Measurements from ENCODE around the gene COL15A1.
A peak's percentile ranks its signal among the peaks of the same experiment; 100 is the strongest.
"Not testable (repeated sequence)": the region's sequence is repeated elsewhere in the genome, so short reads cannot be mapped to it uniquely, and the experiment has no call there.

COL15A1 gene

GRCh38 chr9:98994172-98995058, 50.7 kb downstream of the COL15A1 start:
- no peak for DNase-seq

GRCh38 chr9:98995059-98995671, 51.5 kb downstream of the COL15A1 start:
- no peak for DNase-seq

GRCh38 chr9:98995971-98996504, 52.3 kb downstream of the COL15A1 start:
- no peak for DNase-seq

- no peak for DNase-seq
Observed at GRCh38 chr9:98997604-98998003, 53.9 kb downstream of the COL15A1 start.

GRCh38 chr9:98998441-98999151, 54.9 kb downstream of the COL15A1 start:
- DNase-seq: peak; percentile 69

GRCh38 chr9:98999152-98999525, 55.4 kb downstream of the COL15A1 start:
- no peak for DNase-seq

- no peak for DNase-seq
Observed at GRCh38 chr9:99000476-99001395, 57.0 kb downstream of the COL15A1 start.

- DNase-seq: no peak
Observed at GRCh38 chr9:99001892-99002291, 58.2 kb downstream of the COL15A1 start.

- no peak for DNase-seq
Observed at GRCh38 chr9:99002706-99003105, 59.0 kb downstream of the COL15A1 start.

- no peak for DNase-seq
Observed at GRCh38 chr9:99003308-99003707, 59.6 kb downstream of the COL15A1 start.

GRCh38 chr9:99004115-99004514, 60.4 kb downstream of the COL15A1 start:
- DNase-seq: no peak

- no peak for DNase-seq
Observed at GRCh38 chr9:99004717-99005460, 61.2 kb downstream of the COL15A1 start.

- DNase-seq: no peak
Observed at GRCh38 chr9:99005651-99006050, 61.9 kb downstream of the COL15A1 start.

GRCh38 chr9:99006511-99006910, 62.8 kb downstream of the COL15A1 start:
- no peak for DNase-seq

- no peak for DNase-seq
Observed at GRCh38 chr9:99006979-99007378, 63.3 kb downstream of the COL15A1 start.

GRCh38 chr9:99008203-99008602, 64.5 kb downstream of the COL15A1 start:
- DNase-seq: no peak

- DNase-seq: not testable (repeated sequence)
Observed at GRCh38 chr9:99010393-99010792, 66.7 kb downstream of the COL15A1 start.

GRCh38 chr9:99011161-99011709, 67.5 kb downstream of the COL15A1 start:
- DNase-seq: no peak

GRCh38 chr9:99012957-99013512, 69.3 kb downstream of the COL15A1 start:
- no peak for DNase-seq

- DNase-seq: no peak
Observed at GRCh38 chr9:99013550-99013949, 69.8 kb downstream of the COL15A1 start.

All from right kidney (tissue), 1 donor.